DLD1 (cell line): ENCODE data around the gene DACT2.
"Not testable (repeated sequence)": the region's sequence is repeated elsewhere in the genome, so short reads cannot be mapped to it uniquely, and the experiment has no call there.

Experiments used
- in situ Hi-C: cut with HindIII; loops from 2 replicates; pipeline ENCODE4 v1.10.0; 2017; ENCODE audit warnings: low sequenced_read_pairs

The DACT2 gene

GRCh38 chr6:168305096-168305749 is 14.4 kb downstream of the DACT2 start:
- in situ Hi-C loops, result no loop called here

- in situ Hi-C loops, result no loop called here
These were observed 14.9 kb downstream of the DACT2 start for GRCh38 chr6:168304752-168305015.

- in situ Hi-C loops, result no loop called here
These were observed 15.4 kb downstream of the DACT2 start for GRCh38 chr6:168303982-168304751.

GRCh38 chr6:168302534-168302933 is 17.0 kb downstream of the DACT2 start:
- in situ Hi-C loops, result no loop called here

- in situ Hi-C loops, result no loop called here
These were observed 17.8 kb downstream of the DACT2 start for GRCh38 chr6:168301648-168302398.

- in situ Hi-C loops, result no loop called here
These were observed 18.5 kb downstream of the DACT2 start for GRCh38 chr6:168300975-168301647.

GRCh38 chr6:168299541-168300511 is 19.8 kb downstream of the DACT2 start:
- in situ Hi-C loops, result no loop called here

GRCh38 chr6:168297643-168298042 is 21.9 kb downstream of the DACT2 start:
- in situ Hi-C loops, result no loop called here

GRCh38 chr6:168294901-168295300 is 24.7 kb downstream of the DACT2 start:
- in situ Hi-C loops, result no loop called here

- in situ Hi-C loops, result no loop called here
These were observed 25.7 kb downstream of the DACT2 start for GRCh38 chr6:168293636-168294530.

GRCh38 chr6:168292826-168293225 is 26.8 kb downstream of the DACT2 start:
- in situ Hi-C loops, result no loop called here

GRCh38 chr6:168291450-168291849 is 28.1 kb downstream of the DACT2 start:
- in situ Hi-C loops, result no loop called here

- in situ Hi-C loops, result no loop called here
These were observed 29.5 kb downstream of the DACT2 start for GRCh38 chr6:168290095-168290494.

- in situ Hi-C loops, result no loop called here
These were observed 30.0 kb downstream of the DACT2 start for GRCh38 chr6:168289571-168289962.

GRCh38 chr6:168288781-168289570 is 30.6 kb downstream of the DACT2 start:
- in situ Hi-C loops, result no loop called here

GRCh38 chr6:168287460-168287859 is 32.1 kb downstream of the DACT2 start:
- in situ Hi-C loops, result not testable (repeated sequence)

GRCh38 chr6:168286771-168287446 is 32.7 kb downstream of the DACT2 start:
- in situ Hi-C loops, result not testable (repeated sequence)

- in situ Hi-C loops, result no loop called here
These were observed 33.5 kb downstream of the DACT2 start for GRCh38 chr6:168286116-168286515.
